Measurements from ENCODE around the gene XXYLT1.

DNA sequence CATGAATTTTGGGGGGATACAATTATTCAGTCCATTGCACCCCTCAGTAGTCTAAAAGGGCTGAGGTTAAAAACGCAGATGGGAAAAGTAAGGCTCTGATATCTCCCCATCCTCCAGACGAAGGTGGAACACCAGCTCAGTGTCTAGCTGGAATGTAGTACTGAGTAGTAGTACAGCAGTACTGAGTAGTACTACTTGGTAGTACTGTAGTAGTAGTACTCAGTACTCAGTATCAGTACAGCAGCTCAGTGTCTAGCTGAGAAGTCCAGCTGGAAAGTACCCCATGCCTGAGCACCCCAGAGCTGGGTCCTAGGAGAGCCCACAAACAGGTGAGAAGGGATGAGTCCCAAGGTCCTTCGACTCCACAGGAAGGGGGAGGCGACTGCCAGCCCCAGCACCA is 148.7 kb downstream of the XXYLT1 start:
- TF ChIP-seq, protein P1, sequence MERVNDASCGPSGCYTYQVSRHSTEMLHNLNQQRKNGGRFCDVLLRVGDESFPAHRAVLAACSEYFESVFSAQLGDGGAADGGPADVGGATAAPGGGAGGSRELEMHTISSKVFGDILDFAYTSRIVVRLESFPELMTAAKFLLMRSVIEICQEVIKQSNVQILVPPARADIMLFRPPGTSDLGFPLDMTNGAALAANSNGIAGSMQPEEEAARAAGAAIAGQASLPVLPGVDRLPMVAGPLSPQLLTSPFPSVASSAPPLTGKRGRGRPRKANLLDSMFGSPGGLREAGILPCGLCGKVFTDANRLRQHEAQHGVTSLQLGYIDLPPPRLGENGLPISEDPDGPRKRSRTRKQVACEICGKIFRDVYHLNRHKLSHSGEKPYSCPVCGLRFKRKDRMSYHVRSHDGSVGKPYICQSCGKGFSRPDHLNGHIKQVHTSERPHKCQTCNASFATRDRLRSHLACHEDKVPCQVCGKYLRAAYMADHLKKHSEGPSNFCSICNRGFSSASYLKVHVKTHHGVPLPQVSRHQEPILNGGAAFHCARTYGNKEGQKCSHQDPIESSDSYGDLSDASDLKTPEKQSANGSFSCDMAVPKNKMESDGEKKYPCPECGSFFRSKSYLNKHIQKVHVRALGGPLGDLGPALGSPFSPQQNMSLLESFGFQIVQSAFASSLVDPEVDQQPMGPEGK (CRISPR knock-in tag; IDR thresholded peaks at IDR 0.05; ENCODE audit: borderline replicate concordance), result no peak
- TF ChIP-seq OSR1 (CRISPR knock-in tag; IDR thresholded peaks at IDR 0.05) (no peak), ARNTL (CRISPR knock-in tag; IDR thresholded peaks at IDR 0.05; ENCODE audit: borderline replicate concordance, low read depth) (no peak), BACH2 (CRISPR knock-in tag; IDR thresholded peaks at IDR 0.05; ENCODE audit: borderline replicate concordance) (no peak), ZC3H10 (CRISPR knock-in tag; IDR thresholded peaks at IDR 0.05) (no peak), TOX (CRISPR knock-in tag; IDR thresholded peaks at IDR 0.05; ENCODE audit: borderline replicate concordance) (no peak), ESRRG (CRISPR knock-in tag; IDR thresholded peaks at IDR 0.05) (no peak), POU6F1 (CRISPR knock-in tag; IDR thresholded peaks at IDR 0.05; ENCODE audit: borderline replicate concordance, low read depth) (no peak), ZFP30 (CRISPR knock-in tag; IDR thresholded peaks at IDR 0.05) (no peak), TCF4 (CRISPR knock-in tag; IDR thresholded peaks at IDR 0.05; ENCODE audit: borderline replicate concordance) (no peak), PPARA (CRISPR knock-in tag; IDR thresholded peaks at IDR 0.05; ENCODE audit: borderline replicate concordance) (no peak), CSRNP3 (CRISPR knock-in tag; IDR thresholded peaks at IDR 0.05) (no peak), SNAI2 (CRISPR knock-in tag; IDR thresholded peaks at IDR 0.05) (no peak), ZNF565 (CRISPR knock-in tag; conservative IDR thresholded peaks at IDR 0.05; ENCODE audit: low read depth) (no peak)
